ENCODE measurements around the gene MAGI2.

MAGI2 gene

GRCh38 chr7:78412216-78412858, 1041.1 kb downstream of the MAGI2 start:
- no peak for DNase-seq (ENCODE audit: low spot score)

GRCh38 chr7:78407031-78407430, 1046.4 kb downstream of the MAGI2 start:
- no peak for DNase-seq (ENCODE audit: low spot score)

- no peak for DNase-seq (ENCODE audit: low spot score)
These were observed 1046.9 kb downstream of the MAGI2 start for GRCh38 chr7:78406531-78406930.

DNA sequence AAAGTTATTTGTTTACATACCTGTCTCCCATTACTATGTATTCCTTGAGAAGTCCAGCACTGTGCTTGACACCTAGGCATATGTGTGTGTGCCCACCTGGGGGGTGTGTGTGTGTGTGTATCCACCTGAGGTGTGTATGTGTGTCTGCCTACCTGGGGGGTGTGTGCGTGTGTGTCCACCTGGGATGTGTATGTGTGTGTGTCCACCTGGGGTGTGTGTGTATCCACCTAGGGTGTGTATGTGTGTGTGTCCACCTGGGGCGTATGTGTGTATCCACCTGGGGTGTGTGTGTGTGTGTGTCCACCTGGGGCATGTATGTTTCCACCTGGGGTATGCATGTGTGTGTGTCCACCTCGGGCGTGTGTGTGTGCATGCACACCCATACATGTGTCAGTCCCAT, 1051.4 kb downstream of the MAGI2 start:
- no peak for DNase-seq (ENCODE audit: low spot score)

- DNase-seq (ENCODE audit: low spot score) = no peak
These were observed 1053.4 kb downstream of the MAGI2 start for GRCh38 chr7:78400038-78400437.

DNA sequence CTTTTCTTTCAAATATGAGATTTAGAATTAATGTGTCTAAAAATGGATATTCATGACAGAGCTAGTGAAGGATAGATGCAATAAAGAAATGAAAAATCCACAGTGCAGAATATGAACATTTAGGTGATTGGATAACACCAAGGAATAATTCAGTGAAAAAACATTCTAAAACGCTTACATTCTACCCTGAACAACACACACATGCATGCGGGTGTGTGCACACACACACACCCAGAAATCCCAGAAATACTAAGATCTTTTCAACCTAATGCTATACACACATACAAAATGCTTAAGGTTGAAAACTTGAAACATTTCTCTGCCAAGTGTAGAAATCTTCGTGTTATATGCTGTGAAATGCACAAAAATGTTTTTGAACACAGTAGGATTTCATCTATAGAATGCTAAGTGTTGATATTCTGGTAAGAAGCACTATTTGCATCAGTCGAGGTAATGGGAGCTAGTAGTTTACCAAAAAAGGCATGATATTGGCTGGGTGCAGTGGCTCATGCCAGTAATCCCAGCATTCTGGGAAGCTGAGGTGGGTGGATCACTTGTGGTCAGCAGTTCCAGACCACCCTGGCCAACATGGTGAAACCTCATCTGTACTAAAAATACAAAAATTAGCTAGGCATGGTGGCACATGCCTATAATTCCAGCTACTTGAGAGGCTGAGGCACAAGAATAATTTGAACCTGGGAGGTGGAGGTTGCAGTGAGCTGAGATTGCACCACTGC, 1054.3 kb downstream of the MAGI2 start:
- no peak for DNase-seq (ENCODE audit: low spot score)

GRCh38 chr7:78398576-78398975, 1054.9 kb downstream of the MAGI2 start:
- no peak for DNase-seq (ENCODE audit: low spot score)

DNA sequence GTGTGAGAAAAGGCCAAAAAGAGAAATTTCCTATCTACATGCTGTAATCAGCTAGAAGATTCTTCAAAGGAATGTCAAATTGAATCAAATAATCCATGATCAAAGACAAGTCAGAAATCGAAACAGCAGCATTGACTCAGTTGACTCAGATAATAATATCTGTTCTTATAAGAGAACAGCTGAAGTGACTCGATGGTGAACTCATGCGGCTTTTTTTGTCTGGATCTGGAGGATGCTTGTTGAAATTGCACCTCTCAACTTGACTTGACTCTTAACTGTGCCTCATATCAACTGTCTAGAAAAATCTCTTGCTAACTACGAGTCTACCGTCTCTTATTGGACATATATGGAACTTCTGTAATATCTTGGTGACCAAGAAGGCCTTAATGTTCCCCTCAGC, 1055.4 kb downstream of the MAGI2 start:
- DNase-seq (ENCODE audit: low spot score) = no peak

GRCh38 chr7:78396210-78396609, 1057.3 kb downstream of the MAGI2 start:
- no peak for DNase-seq (ENCODE audit: low spot score)

- DNase-seq (ENCODE audit: low spot score) = no peak
These were observed 1058.0 kb downstream of the MAGI2 start for GRCh38 chr7:78395298-78396036.

- no peak for DNase-seq (ENCODE audit: low spot score)
These were observed 1064.4 kb downstream of the MAGI2 start for GRCh38 chr7:78389022-78389421.

- DNase-seq (ENCODE audit: low spot score) = no peak
These were observed 1066.9 kb downstream of the MAGI2 start for GRCh38 chr7:78386520-78386919.

DNA sequence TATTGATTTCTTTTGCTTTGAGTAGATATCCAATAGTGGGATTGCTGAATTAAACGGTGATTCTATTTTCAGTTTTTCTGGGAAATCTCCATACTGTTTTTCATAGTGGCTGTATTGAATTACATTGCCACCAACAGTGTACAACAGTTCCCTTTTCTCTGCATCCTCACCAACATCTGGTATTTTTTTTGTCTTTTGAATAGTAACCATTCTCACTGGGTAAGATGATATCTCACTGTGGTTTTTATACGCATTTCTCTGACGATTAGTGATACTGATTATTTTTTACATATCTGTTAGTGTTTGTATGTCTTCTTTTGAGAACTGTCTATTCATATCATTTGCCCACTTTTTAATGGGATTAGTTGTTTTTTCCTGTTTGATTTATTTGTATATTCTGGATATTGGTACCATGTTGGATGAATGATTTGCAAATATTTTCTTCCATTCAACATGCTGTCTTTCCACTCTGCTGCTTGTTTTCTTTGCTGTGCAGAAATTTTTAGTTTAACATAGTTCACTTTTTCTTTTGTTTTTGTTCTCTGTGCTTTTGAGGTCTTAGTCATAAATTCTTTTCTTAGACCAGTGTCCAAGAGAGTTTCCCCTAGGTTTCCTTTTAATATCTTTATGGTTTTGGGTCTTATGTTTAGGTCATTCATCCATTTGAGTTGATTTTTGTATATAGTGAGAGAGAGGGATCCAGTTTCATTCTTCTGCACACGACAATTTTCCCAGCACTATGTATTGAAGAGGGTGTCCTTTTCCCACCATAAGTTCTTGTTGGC, 1070.2 kb downstream of the MAGI2 start:
- DNase-seq (ENCODE audit: low spot score) = no peak

- DNase-seq (ENCODE audit: low spot score) = no peak
These were observed 1074.3 kb downstream of the MAGI2 start for GRCh38 chr7:78379148-78379547.

DNA sequence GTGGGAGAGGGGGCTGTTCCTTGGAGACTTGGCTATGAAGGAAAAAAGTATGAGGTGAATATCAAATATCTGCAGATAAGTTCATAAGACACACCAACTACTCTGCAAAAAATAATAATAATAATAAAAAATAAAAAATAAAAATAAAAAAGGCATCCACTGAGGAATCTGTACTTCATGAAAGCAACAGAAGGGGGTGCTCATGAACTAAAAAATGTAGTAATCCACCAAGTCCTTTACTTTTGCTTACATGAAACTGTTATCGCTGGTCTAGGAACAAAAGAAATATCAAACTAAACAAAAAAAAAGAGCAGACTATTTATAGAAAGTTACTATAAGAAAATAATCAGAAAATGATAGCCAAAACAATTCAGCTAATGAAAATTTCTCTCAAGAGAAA, 1075.9 kb downstream of the MAGI2 start:
- DNase-seq (ENCODE audit: low spot score) = no peak

DNA sequence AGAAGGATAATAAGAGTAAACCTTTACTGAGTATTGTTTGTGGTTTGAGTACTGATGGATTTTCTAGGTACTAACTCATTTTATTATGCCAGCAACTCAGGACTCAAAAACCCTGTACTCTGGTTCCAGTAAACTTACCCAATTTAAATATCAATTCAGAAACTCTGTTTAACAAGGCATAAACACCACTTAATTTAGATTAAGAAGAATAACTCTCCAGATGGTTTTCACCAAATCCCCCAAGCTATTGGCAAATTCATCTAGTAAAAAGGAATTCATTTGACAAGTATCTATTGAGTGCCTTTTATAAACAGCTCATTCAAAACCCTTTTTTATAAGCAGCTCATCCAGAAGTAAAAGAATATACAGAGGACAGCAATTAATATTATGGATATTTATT, 1082.5 kb downstream of the MAGI2 start:
- no peak for DNase-seq (ENCODE audit: low spot score)

DNA sequence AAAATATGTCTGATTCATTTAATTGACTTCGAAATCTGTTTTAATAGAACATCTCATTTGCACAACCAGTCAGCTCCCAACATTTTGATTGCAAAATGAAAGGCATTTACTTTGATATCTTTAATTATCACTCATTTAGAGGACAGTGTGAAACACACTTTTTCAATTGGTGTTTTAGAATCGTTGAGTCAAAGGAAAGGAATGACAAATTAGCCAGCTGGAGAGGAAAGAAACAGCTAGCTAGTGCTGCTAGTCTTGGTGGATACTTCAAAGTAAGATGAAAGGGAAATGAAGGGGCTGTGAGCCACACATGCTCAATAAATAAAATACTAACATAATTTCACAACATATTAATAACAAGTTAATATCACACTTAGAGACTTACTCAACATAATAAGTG, 1084.7 kb downstream of the MAGI2 start:
- no peak for DNase-seq (ENCODE audit: low spot score)

DNA sequence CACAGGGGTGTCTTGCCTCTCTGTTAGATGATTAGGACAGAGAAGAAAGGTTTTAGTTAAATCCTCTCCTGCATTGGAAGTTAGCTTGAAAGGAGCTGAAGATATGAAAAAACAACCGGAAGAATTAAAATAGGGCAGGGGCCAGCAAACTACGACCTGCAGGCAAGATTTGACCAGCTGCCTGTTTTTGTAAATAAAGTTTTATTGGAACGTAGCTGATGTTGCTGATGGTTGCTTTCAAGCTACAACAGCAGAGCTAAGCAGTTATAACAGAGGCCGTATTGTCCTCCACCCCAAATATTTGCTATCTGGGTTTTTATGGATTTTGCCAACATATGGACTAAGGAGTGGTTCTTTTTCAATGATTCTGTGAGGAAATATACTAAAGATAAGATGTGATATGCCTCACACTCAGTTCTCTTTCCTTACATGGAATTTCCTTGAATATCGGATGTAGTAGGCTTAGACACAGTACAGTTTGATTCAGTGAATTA, 1086.1 kb downstream of the MAGI2 start:
- no peak for DNase-seq (ENCODE audit: low spot score)

- no peak for DNase-seq (ENCODE audit: low spot score)
These were observed 1089.6 kb downstream of the MAGI2 start for GRCh38 chr7:78363866-78364265.

- no peak for DNase-seq (ENCODE audit: low spot score)
These were observed 1093.6 kb downstream of the MAGI2 start for GRCh38 chr7:78359836-78360235.

GRCh38 chr7:78357709-78358108, 1095.8 kb downstream of the MAGI2 start:
- DNase-seq (ENCODE audit: low spot score) = no peak

GRCh38 chr7:78355834-78356233, 1097.6 kb downstream of the MAGI2 start:
- DNase-seq (ENCODE audit: low spot score) = no peak

Data from Ammon's horn (tissue), 1 donor.